GM19395 (cell line): ENCODE data around the gene GUCY1A2.
A peak's percentile ranks its signal among the peaks of the same experiment; 100 is the strongest.

Experiments
- ATAC-seq: cut with Tn5 transposase; IDR thresholded peaks from one replicate; pipeline ENCODE4 v1.9.1; 2021; ENCODE audit warnings: mild to moderate bottlenecking, moderate library complexity; ENCODE audit not compliant: unreplicated experiment

Gene GUCY1A2

DNA sequence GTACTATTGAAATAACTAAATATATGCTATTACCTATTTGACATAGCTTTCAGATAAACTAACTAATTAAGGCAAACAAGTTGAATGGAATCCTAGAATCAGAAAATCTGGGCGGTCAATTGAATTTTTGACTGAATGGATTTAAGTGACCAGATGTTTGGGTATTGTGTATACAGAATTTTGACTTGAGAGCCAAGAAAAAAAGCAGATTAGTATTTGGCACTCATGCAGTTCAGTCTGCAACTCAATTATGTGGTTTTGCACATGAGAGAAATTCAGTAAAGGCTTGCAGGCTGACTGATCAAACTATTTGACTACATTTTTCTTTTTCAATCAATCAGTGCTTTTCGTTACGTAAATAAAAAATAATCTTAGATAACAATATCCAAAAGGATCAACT, 254.8 kb downstream of the GUCY1A2 start:
- ATAC-seq: no peak

DNA sequence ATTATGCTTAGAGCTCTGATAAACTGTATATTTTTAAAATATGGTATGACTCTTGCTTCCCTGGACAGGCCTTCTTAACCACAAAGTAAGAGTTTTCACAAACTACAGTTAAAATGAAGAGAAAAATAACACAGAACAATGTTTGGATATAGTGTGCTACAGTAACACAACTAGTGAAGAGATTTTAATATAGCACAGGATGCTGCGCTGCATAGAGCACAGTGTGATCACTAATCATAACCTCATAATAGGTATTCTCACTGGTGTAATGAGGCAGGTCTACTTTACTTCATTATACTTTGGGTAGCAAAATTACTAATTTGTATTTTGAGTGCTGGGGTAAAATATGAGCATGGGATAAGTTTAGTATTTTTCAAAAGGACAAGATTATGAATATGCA, 256.5 kb downstream of the GUCY1A2 start:
- no peak for ATAC-seq

DNA sequence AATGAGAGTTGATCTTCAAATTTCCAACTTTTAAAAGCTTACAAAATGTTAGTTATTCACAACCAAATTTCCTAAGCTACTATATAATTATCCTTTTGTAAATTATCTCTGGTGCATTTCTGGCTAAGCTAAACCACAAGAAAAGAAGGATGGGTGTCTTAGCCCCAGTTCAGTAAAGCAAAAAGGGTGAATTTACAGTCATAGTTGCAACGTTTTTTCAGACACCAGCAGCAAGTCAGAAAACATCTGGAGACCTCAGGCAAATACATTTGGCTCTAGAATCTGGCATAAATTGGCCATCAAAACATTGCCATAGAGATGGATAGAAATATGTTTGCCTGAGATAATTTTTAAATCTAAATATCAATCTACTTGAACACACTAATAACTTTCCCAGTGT, 257.0 kb downstream of the GUCY1A2 start:
- ATAC-seq: no peak

DNA sequence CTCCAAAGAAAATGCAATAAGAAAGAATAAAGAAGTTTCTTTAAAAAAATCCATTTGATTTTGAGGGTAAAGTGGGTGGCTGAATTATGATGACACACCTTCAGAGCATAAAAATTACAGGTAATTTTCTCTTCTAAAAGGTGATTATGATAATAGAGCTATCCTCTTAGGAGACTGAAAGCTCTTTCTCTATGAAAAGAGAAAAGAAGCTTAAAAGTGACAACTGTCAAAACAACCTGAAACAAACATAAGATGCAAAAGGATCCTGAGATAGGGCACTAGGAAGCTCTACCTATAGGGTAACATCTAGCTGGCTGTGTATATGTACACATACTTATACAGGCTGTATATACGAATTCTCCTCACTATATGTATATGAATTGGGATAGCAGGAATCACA, 270.2 kb downstream of the GUCY1A2 start:
- ATAC-seq: no peak

DNA sequence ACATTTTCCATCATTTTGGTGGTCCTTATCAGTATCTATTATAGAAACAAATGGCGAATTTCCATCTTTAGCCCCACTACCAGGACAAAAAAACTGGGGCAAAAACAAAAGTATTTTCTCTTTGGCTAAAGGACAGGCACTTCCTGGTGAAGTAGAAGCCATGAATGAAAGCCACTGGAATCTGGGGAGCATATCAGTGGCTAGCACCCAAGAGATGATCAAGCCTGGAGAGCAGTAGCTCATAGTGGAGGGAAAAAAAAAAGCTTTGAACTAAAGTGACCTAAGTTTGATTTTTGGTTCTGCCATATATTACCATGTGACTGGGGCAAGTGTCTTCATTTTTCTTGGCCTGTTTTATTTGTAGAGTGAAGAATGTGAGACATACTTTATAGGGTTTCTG, 272.3 kb downstream of the GUCY1A2 start:
- ATAC-seq: no peak

DNA sequence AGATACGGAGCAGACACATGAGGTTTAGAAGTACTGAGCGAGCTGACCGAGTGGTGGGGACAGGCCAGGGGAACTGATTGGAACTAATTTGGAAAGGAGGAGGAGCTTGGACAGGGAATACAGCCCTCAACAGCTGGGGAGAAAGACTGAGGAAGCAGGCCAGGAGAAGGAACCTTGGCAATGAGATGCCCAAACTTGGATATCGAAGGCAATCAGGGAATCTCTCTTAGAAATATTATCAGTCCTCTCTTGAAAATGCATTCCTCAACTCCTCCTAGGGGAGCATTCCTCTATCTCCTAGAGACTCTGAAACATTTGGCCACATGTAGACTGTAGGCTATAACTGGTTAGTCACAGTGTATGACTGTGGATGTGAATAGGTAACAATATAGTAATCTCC, 284.6 kb downstream of the GUCY1A2 start:
- ATAC-seq: no peak

DNA sequence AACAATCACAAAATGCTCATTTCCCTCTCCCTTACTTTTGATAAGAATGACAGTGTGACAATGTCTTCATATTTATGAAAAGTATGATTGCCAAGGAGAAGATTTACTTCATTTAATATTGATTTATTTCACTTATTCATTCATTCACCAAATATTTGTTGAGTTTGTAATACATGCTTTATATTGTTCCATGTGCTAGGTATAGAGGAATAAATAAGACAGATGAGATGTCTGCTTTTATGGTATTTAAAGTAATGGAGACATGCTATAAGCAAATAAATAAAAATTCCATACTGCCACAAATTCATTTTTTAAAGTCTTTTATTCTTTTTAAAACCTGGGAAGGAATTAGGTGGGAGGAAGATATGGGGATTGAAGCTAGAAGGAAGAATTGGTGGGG, 289.4 kb downstream of the GUCY1A2 start:
- ATAC-seq: no peak

DNA sequence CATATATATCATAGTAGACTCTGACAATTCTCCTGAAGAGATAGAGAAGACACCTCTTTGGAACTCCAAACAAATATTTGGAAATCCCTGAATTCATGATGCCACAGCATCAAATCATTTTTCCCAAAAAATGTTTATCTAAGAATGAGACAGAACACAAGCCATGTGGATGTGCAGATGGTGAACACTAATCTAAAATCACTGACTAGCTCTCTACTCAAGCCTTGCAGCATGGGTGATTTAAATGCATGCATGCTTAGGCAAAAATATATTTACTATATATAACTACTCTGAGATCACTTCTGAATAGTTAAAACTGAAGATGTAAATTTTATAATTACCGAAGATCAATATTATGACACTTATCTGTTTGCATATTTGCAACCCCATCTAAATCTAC, 289.9 kb downstream of the GUCY1A2 start:
- ATAC-seq: no peak

DNA sequence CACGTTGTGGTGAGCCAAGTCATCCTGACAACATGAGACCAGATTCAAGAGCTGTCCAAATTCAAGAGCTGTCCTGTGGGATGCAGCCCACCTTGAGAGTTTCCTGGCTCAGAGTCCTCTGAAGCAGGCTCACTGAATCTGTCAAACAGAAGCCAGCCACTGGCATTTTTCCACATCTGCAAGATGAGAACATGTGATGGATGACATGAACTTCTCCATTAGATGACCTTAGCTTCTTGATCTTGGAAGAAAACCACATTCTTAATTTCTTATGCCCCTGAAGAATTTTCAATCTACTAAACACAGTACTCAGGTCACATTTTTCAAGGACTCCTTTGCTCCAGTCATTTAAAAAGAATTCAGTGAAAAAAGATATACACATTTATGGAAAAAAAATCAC, 291.0 kb downstream of the GUCY1A2 start:
- ATAC-seq: no peak

DNA sequence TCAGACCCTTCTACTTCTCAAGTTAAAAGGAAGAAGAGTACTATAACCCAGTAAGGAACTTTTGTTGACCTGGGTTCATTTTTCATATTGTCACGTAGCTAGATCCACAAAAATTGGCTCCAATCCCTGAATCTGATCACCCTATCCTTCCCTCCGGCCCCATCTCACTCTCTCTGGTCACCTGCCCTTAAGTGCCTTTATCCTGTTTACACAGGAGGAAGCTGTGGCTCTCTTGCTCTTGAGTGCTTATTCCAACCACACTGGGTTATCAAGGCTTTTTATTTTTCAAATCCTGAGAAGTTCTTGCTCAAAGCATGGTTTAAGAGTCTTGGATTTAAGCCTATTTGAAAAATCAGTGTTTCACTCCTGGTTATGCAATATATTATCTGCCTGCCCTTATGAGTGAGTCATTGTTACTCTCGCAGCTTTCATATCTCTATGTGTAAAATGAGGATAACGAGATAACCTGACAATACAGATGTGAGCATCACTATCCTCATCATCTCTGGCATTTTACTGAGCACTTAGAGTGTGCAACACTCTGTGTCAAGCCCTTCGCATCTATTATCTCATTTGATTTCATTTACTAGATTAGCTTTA, 293.9 kb downstream of the GUCY1A2 start:
- no peak for ATAC-seq

DNA sequence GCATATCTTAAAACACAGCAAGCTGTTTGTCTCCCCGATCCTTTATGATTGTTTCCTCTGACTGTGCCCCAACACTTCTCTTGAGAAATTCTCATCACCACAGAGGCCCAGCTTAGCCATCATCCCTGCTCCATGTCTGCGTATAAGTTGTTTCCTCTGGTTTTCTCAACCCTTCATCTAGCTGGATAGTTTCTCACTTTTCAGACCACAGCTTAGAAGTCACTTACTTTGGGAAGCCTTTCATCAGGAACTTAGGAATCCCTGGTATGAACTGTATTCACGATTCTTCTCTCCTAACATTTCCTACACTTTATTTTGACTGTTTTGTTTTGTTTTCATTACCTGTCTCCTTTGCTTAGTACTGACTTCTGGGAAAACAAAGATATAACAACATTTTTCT, 295.2 kb downstream of the GUCY1A2 start:
- ATAC-seq: no peak

DNA sequence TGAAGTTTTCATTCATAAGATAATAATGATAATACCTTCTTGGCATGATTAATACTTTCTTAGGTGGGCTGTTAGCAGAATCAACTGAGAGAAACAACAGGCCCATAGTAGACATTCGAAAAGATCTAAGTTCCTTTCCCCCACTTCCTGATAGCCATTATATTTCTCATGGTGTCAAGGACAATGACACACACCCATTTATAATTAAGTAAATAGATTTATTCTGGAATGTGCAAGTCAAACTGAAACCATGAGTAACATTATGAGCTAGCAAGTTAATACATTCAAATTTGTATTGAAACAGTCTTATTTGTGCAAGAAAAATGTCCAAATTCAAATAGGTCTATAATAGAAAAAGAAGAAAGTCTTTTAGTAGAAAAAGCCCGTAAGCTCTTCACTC, 301.1 kb downstream of the GUCY1A2 start:
- no peak for ATAC-seq

DNA sequence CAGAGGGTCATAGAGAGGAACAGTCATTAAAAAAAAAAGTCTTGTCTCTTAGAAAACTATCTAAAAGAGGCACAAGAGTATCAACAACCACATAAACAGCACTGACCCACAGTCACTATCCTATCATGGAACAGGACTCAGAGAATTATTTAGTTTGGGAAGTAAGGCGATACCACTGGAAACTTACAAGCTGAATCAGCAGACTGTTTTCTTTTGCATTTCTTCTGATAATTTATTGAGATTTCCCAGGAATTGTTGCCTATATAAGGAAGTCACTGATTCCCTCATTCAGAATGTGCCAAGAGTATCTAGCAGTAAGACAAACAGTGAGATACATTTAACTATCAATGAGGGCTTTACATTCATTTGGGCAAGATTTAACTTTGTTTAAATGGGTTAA, 304.1 kb downstream of the GUCY1A2 start:
- ATAC-seq: no peak

DNA sequence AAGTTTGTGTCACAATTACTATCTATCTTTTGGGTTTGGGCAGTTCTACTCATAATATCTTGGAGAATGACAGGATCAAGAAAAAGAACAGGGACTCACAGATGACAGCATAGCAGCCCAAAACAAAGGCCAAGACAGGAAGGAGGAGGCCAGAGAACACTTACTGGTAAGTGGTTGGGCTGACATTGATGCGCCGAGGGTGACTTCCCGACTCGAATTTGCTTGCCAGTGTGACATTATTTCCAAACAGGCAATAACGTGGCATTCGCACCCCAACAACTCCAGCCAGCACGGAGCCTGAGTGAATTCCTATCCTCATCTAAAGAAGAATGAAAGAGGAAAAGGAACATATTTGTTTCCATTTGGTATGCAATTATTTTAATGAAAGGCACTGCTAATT, 309.9 kb downstream of the GUCY1A2 start:
- ATAC-seq: no peak

DNA sequence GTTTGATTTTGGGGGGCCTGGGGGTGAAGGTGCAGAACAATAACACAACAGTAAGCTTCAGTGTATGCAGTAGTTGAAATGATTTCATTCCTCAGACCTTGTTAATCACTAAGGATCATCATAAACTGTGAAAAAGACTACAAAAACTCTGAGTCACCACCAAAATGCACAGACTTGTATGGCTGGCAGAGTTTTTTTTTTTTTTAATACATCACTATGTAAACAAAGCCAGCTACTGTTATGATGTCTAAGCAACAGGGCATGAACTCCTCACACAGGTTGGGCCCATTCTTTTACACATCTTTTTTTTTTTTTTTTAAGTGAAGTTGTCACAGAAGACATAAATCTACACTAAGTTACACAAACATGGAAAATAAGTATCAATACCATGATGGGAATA, 311.9 kb downstream of the GUCY1A2 start:
- no peak for ATAC-seq

DNA sequence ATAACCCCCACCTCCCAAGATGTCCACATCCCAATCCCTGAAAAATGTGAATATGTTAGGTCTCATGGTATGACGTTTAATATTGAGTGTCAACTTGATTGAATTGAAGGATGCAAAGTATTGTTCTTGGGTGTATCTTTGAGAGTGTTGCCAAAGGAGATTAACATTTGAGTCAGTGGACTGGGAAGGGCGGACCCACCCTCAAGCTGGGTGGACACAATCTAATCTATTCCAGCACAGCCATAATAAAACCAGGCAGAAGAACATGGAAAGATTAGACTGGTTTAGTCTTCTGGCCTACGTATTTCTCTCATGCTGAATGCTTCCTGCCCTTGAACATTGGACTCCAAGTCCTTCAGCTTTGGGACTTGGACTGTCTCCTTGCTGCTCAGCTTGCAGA, 315.5 kb downstream of the GUCY1A2 start:
- ATAC-seq: no peak

DNA sequence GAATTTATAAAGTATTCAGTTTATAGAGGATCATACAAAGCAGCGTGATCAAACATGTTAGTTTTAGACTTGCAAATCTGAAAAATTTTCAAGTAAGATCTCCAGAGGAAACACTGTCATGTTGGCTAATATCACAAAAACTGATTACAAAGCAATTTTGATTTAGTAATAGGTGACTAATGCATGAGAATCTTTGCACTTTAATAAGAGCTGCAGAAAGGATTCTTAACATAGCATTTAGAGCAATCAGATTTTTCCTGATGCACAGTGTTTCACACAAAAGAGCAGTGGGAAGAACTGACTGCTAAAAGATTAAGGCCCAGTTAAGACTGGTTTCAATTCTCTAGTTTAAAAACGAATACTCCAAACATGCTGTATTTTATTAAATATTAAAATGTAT, 321.2 kb downstream of the GUCY1A2 start:
- no peak for ATAC-seq

DNA sequence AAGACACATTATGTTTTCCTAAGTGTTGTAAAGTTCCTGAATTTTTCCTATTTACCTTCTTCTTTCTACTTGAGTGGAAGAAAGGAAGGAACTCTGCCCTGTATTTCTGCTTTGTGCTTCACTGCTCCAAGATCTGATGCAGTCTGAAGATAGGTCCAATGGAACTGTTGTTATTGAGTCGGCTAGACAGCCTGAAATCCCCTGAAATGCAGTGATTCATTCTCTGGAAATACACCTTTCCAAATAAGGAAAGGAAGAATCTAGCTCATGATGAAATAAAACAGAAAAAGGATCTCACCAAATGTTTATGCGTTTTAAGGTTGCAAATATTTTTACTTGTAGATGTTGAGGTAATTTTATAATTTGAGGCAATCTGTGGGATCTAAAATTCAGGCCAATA, 322.8 kb downstream of the GUCY1A2 start:
- no peak for ATAC-seq

DNA sequence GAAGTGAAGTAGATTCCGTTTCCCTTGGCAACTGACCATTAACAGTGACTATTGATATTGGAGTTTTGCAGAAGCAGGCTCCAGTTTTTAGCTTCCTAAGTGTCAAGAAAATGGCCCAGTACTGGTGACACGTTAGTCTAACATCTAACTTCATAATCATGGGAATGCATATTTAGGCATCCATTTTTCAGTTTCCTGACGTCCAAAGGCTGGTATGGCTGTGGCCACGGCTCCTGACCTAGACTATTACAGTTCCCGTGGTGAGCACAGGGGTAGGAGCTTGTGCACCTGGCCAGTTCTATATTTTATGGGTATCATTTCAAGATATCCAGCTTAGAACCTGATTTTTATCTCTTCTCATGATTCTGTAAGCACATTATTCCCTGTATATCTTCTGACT, 323.8 kb downstream of the GUCY1A2 start:
- no peak for ATAC-seq

DNA sequence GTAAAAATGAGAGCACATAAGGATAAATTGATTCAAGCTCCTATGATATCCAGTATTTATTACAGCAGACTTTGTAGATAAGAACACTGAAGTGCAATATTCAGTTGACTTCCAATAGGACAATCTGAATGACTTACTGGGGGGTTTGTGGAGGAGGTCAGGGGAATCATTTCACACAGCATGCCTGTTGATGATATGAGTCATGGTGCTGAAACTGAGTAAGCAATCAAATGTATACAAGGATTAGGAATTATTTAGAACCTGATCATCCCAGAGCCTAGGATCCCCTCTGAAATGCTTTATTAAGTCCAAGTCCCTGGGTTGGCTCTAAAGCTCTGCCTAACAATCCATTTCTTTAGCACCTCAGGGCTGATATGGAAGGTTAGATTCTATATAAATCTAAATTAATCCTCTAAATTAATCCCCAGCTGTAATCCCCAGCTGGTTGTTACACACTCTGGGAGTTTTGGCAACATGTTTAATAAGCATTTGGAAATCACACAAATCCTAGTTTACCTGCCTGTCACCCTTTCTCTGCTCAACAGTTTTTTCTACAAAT, 326.4 kb downstream of the GUCY1A2 start:
- no peak for ATAC-seq

DNA sequence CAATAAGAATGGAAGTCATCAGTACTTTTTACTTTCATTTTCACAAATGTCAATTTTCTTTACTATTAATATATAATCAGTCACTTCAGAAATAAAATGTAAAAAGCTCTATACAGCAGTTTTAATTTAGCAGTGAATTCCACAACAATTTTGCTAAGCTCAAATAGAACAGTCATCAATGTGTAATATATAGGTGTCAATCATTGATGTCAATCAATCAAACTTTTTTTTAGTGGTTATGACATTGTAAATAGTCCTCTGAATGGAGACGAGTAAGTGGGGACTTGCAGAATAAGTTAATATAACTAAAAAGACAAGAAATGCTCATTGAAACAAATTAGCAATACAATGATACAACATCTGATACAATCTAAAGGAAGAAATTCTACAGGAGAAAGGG, 327.4 kb downstream of the GUCY1A2 start:
- no peak for ATAC-seq

DNA sequence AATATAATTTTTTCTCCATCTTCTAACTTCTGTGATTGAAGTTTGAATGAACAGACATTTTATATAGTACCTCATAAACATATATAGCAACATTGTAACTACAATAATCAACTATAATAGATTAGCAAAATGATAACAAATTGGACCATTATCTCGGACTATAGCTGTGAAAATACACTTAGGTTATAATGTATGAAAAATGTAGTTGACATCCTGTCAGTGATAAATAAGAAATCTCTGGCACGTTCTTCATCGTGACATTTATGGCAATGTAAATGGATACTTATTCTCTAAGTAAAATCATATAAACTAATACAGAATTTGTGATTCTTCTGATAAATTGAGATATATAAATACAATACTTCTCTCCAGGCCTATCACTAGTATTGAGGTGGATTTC, 333.3 kb downstream of the GUCY1A2 start:
- no peak for ATAC-seq

DNA sequence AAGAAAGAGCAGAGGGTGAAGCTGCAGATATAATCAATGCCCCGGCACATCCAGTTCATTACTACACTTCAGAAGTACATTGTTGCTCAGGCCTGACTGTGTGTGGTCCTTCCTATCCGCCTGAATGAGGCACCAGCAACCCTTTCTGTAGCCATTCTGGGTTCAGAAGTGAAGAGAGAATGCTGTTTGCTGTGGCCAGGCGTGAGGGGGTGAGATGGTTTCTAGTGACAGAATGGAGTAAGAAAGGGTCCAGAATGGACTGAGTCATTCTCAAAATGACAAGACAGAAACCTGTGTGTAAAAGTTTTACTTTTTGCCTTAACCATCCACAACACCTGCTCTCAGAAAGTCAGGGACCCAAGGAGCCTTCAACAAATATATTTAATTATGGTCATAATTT, 334.8 kb downstream of the GUCY1A2 start:
- peak; percentile 85 for ATAC-seq
